ENCODE data around the gene C2CD4C.

- TF ChIP-seq CTCF (IDR thresholded peaks at IDR 0.05): no peak
- TF ChIP-seq POLR2A (IDR thresholded peaks at IDR 0.05): no peak
These were observed 10.8 kb downstream of the C2CD4C start for GRCh38 chr19:397941-398706.
